Transverse colon (tissue), 3 donors: ENCODE measurements around the gene EPB41L1.

Experiments used
- CTCF ChIP-seq, 5 experiments: fragments of 200-600 bp in 3 of 5; fragments of 450-650 bp in 2 of 5; sonication (generic) in 3 of 5; IDR thresholded peaks; 1 replicate in 2 of 5; 2 replicates in 3 of 5; pipeline ENCODE4 v1.5.1; 2016 to 2017; ENCODE audit warnings: antibody characterized with exemption in 5 of 5, inconsistent platforms in 3 of 5, mild to moderate bottlenecking in 2 of 5, moderate library complexity in 1 of 5
- EP300 ChIP-seq: sonication (generic); formaldehyde crosslinking; IDR thresholded peaks from one replicate; pipeline ENCODE4 v1.6.1; 2017; ENCODE audit warnings: antibody characterized with exemption, low read depth

- TF ChIP-seq EP300 (no peak), CTCF (IDR thresholded peaks at IDR 0.05) (no peak)
These were observed 35.0 kb upstream of the EPB41L1 start for GRCh38 chr20:36119537-36119936.
